GM12891 (cell line): ENCODE measurements around the gene TMEM200B.

Experiments used
- PAX5 ChIP-seq: IDR thresholded peaks from 2 replicates; pipeline ENCODE4 v1.6.1; 2011; ENCODE audit warnings: low read length, moderate library complexity, mild to moderate bottlenecking; ENCODE audit not compliant: insufficient read depth, severe bottlenecking
- POLR2A ChIP-seq: IDR thresholded peaks from 2 replicates; pipeline ENCODE4 v1.6.1; 2011; ENCODE audit warnings: low read depth, low read length, control low read depth
- POLR2AphosphoS5 ChIP-seq: IDR thresholded peaks from 2 replicates; pipeline ENCODE4 v1.6.1; 2011; ENCODE audit warnings: low read depth, low read length, control low read depth
- SPI1 ChIP-seq: IDR thresholded peaks from 2 replicates; pipeline ENCODE4 v1.6.1; 2011; ENCODE audit warnings: low read depth, low read length, control low read depth
- TAF1 ChIP-seq: IDR thresholded peaks from 2 replicates; pipeline ENCODE4 v1.6.1; 2011; ENCODE audit warnings: low read depth, low read length, control low read depth

GRCh38 chr1:29157269-29157601 is 33.5 kb upstream of the TMEM200B start:
- TF ChIP-seq POLR2A = no peak
- TF ChIP-seq POLR2AphosphoS5 = no peak
- no peak for TF ChIP-seq SPI1
- no peak for TF ChIP-seq PAX5
- TF ChIP-seq TAF1 = no peak
